Ishikawa (cell line): ENCODE data around the gene EEPD1.

ENCODE experiments used
- CEBPB ChIP-seq: IDR thresholded peaks from 2 replicates; pipeline ENCODE4 v1.6.1; 2012
- CREB1 ChIP-seq: IDR thresholded peaks from 2 replicates; pipeline ENCODE4 v1.6.1; 2012; ENCODE audit warnings: low read depth
- EGR1 ChIP-seq: IDR thresholded peaks from 2 replicates; pipeline ENCODE4 v1.6.1; 2012
- EP300 ChIP-seq: IDR thresholded peaks from 2 replicates; pipeline ENCODE4 v1.6.1; 2012; ENCODE audit warnings: borderline replicate concordance
- FOXM1 ChIP-seq: IDR thresholded peaks from 2 replicates; pipeline ENCODE4 v1.6.1; 2012; ENCODE audit warnings: low read depth, borderline replicate concordance
- MAX ChIP-seq: IDR thresholded peaks from 2 replicates; pipeline ENCODE4 v1.6.1; 2012
- NFIC ChIP-seq: IDR thresholded peaks from 2 replicates; pipeline ENCODE4 v1.6.1; 2012
- RAD21 ChIP-seq: IDR thresholded peaks from 2 replicates; pipeline ENCODE4 v1.6.1; 2012; ENCODE audit warnings: low read depth
- REST ChIP-seq: IDR thresholded peaks from 2 replicates; pipeline ENCODE4 v1.6.1; 2012; ENCODE audit warnings: low read depth, mild to moderate bottlenecking
- TAF1 ChIP-seq: IDR thresholded peaks from 2 replicates; pipeline ENCODE4 v1.6.1; 2012; ENCODE audit warnings: low read depth, mild to moderate bottlenecking
- TCF12 ChIP-seq: IDR thresholded peaks from 2 replicates; pipeline ENCODE4 v1.6.1; 2012; ENCODE audit warnings: low read depth
- TEAD4 ChIP-seq: IDR thresholded peaks from 2 replicates; pipeline ENCODE4 v1.6.1; 2012
- YY1 ChIP-seq: IDR thresholded peaks from 2 replicates; pipeline ENCODE4 v1.6.1; 2012; ENCODE audit warnings: low read depth
- ZBTB7A ChIP-seq: IDR thresholded peaks from 2 replicates; pipeline ENCODE4 v1.6.1; 2012; ENCODE audit warnings: low read depth
- TF ChIP-seq, protein P1 (sequence below): IDR thresholded peaks from 2 replicates; pipeline ENCODE4 v1.6.1; 2012

EEPD1 gene

DNA sequence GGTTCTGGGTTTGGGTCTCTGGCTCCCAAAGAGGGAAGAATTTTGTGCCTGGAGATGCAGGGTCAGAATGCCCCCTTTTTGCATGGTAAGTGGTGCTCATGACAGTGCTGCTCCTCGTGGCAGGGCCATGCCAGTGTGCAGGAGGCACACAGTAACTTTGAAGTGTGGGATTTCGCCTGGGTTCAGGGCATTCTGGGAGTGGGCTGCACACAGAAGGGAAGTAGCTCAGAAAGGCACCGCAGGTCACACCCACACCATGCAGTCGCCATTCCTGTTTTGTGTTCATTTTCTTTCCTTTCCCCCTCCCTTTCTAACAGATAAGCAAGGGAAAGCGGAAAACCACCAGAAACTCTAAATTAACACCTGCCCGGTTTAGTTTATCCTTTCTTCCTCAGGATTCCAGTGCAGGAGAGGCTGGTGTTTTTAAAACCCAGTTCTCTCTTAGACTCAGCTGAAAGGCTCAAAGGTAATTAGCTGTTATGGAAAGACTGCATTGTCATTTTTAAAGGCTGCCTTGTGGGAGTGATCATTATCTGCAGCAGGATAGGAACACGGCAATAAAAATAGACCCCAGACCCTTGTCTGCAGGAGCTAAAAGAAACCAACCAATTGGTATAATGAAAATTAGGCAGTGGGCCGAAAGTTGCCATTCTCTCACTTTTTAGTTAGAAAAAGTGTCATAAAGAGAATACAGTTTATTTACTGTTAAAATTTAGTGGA lies 50.2 kb downstream of the EEPD1 start:
- no peak for TF ChIP-seq RAD21

GRCh38 chr7:36204044-36204663 lies 51.1 kb downstream of the EEPD1 start:
- TF ChIP-seq CREB1 (no peak), NFIC (no peak), EGR1 (no peak), YY1 (no peak), MAX (no peak), CEBPB (no peak), FOXM1 (no peak), TEAD4 (no peak)

GRCh38 chr7:36204929-36205635 lies 52.0 kb downstream of the EEPD1 start:
- TF ChIP-seq CREB1 (no peak), TAF1 (no peak), TEAD4 (no peak), FOXM1 (no peak), EGR1 (no peak), TCF12 (no peak), RAD21 (no peak), ZBTB7A (no peak), EP300 (no peak), YY1 (no peak), MAX (no peak)
- TF ChIP-seq, protein P1, sequence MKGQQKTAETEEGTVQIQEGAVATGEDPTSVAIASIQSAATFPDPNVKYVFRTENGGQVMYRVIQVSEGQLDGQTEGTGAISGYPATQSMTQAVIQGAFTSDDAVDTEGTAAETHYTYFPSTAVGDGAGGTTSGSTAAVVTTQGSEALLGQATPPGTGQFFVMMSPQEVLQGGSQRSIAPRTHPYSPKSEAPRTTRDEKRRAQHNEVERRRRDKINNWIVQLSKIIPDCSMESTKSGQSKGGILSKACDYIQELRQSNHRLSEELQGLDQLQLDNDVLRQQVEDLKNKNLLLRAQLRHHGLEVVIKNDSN: no peak

GRCh38 chr7:36205803-36206202 lies 52.7 kb downstream of the EEPD1 start:
- TF ChIP-seq REST: no peak
- no peak for TF ChIP-seq NFIC
- TF ChIP-seq TAF1: no peak
- no peak for TF ChIP-seq YY1
- TF ChIP-seq RAD21: no peak
- TF ChIP-seq ZBTB7A: no peak
- no peak for TF ChIP-seq TCF12
- TF ChIP-seq, protein P1: no peak
- TF ChIP-seq FOXM1: no peak

DNA sequence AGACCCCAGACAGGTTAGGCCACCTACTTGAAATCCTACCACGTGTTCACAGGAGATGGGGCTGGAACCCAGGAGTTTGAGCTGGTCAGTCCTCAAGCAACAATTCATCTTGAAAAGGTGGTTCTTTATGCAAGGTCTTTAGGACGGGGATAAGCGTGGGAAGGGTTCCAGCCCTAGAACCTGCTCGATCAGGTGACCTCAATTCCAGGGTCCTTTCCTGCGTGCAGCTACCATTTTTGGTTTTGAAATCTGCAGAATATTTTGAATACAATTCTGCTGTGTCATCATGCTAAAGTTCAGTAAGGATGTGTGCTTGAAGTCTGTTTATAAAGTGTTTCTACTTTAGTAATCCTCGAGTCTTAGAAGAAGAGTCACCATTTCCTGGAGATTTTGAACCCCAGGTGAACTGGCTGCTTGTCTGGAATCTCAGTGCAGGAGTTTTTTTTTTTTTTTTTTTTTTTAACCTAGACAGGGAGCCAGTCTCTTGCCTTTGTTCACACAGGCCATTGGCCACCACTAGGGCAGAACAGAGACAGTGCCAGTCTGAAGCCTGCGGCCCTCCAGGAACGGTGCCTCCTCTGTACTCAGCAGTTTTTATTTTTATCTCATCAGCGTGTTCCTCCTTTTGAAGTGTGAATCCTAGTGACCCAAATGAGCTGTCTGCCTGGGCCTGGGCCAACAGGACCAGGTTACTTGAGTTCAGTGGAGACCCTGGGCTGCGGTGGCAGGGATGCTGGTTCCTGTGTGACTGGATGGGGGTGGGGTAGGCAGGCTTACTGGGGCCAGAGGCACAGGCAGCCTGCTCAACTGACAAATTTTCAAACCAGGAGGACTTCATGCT lies 54.6 kb downstream of the EEPD1 start:
- TF ChIP-seq CREB1 (no peak), NFIC (no peak), EGR1 (no peak), REST (no peak), TCF12 (no peak), MAX (no peak), YY1 (no peak), RAD21 (no peak), EP300 (no peak), TAF1 (no peak), TEAD4 (no peak)
- TF ChIP-seq, protein P1: no peak
